ENCODE measurements around the gene CACNA1C. TPM values are rescaled to one million over a fixed set of nuclear protein-coding genes. Genes with fewer than 3 reads are reported as not detected.

Gene CACNA1C
- total and polyA plus RNA-seq, 2 donors (not counting 1 experiment from before 2014, with no cell fraction given): 0.01 to 0.02 TPM

GRCh38 chr12:2390133-2390532 lies 337.3 kb downstream of the CACNA1C start:
- Mint-ChIP-seq H3K4me1 (no peaks in the 10 kb centered on the region), H3K4me3 (no peak overlapping the region), H3K27me3 (peaks cover 3% of the 10 kb centered on the region), H3K9me3 (ENCODE audit: insufficient read depth) (no peaks in the 10 kb centered on the region), H3K27ac (no peak overlapping the region)
- H3K4me2 ChIP-seq (replicated peaks; ENCODE audit: low read depth, low read length, poor library complexity, severe bottlenecking): no peak overlapping the region
- POLR2A ChIA-PET: no interaction called here
- DNase-seq: no peak
- no peak for ATAC-seq (ENCODE audit: low read depth)
- H3K9me3 ChIP-seq (ENCODE audit: control extremely low read depth in 1 of 3, control insufficient read depth in 2 of 3, insufficient read depth in 1 of 3, low read length in 2 of 3): no peaks in the 10 kb centered on the region
- H3K4me1 ChIP-seq (ENCODE audit: control insufficient read depth in 2 of 2, insufficient read depth in 2 of 2, low read length in 2 of 2): no peaks in the 10 kb centered on the region
- no peak for TF ChIP-seq CTCF (IDR thresholded peaks at IDR 0.05)
- no peak for TF ChIP-seq EZH2 (IDR thresholded peaks at IDR 0.05; ENCODE audit: borderline replicate concordance, insufficient read depth, low read depth, low read length, poor library complexity, severe bottlenecking)
- H2AFZ ChIP-seq (ENCODE audit: insufficient read depth, low read depth, low read length, poor library complexity, severe bottlenecking): no peak overlapping the region
- H3K36me3 ChIP-seq (replicated peaks in 1 of 2; ENCODE audit: control extremely low read depth in 1 of 2, control insufficient read depth in 1 of 2, extremely low read depth in 1 of 2, insufficient read depth in 2 of 2, low read length in 1 of 2): no peaks in the 10 kb centered on the region
- no peaks in the 10 kb centered on the region for H3K27me3 ChIP-seq (replicated peaks in 1 of 4; ENCODE audit: control extremely low read depth in 1 of 4, control insufficient read depth in 3 of 4, insufficient read depth in 4 of 4, low read length in 3 of 4)
- no peak overlapping the region for H3K4me3 ChIP-seq (ENCODE audit: control extremely low read depth in 1 of 5, extremely low read depth in 1 of 5, insufficient read depth in 1 of 5, low read depth in 2 of 5, low read length in 4 of 5)
- H3K27ac ChIP-seq (ENCODE audit: low read length in 2 of 2): no peak overlapping the region
- intact Hi-C loops (cut with micrococcal nuclease): no loop called here
- WGBS (ENCODE audit: insufficient coverage): 94% methylated on average over 2 of the region's 4 CpGs
- H4K20me1 ChIP-seq (ENCODE audit: control insufficient read depth, insufficient read depth, low read length, poor library complexity, severe bottlenecking): no peaks in the 10 kb centered on the region
- CTCF ChIA-PET: no interaction called here
- H3K9ac ChIP-seq (ENCODE audit: low read length): no peak overlapping the region
- H3K79me2 ChIP-seq (ENCODE audit: control insufficient read depth, insufficient read depth, low read length): no peaks in the 10 kb centered on the region

GRCh38 chr12:2390850-2391390 lies 338.1 kb downstream of the CACNA1C start:
- intact Hi-C loops (cut with micrococcal nuclease): no loop called here
- Mint-ChIP-seq H3K9me3 (ENCODE audit: insufficient read depth) (no peaks in the 10 kb centered on the region), H3K27me3 (no peaks in the 10 kb centered on the region), H3K27ac (no peak overlapping the region), H3K4me3 (no peak overlapping the region), H3K4me1 (no peaks in the 10 kb centered on the region)
- ChIA-PET CTCF (no interaction called here), POLR2A (no interaction called here)
- TF ChIP-seq EZH2 (IDR thresholded peaks at IDR 0.05; ENCODE audit: borderline replicate concordance, insufficient read depth, low read depth, low read length, poor library complexity, severe bottlenecking) (no peak), CTCF (IDR thresholded peaks at IDR 0.05) (no peak)
- H3K9ac ChIP-seq (ENCODE audit: low read length): no peak overlapping the region
- 87% methylated on average over 10 of the region's 10 CpGs for WGBS (ENCODE audit: insufficient coverage)
- H3K9me3 ChIP-seq (ENCODE audit: control extremely low read depth in 1 of 3, control insufficient read depth in 2 of 3, insufficient read depth in 1 of 3, low read length in 2 of 3): no peaks in the 10 kb centered on the region
- no peak overlapping the region for H3K4me2 ChIP-seq (replicated peaks; ENCODE audit: low read depth, low read length, poor library complexity, severe bottlenecking)
- H3K27me3 ChIP-seq (replicated peaks in 1 of 4; ENCODE audit: control extremely low read depth in 1 of 4, control insufficient read depth in 3 of 4, insufficient read depth in 4 of 4, low read length in 3 of 4): no peaks in the 10 kb centered on the region
- H2AFZ ChIP-seq (ENCODE audit: insufficient read depth, low read depth, low read length, poor library complexity, severe bottlenecking): no peak overlapping the region
- no peak overlapping the region for H3K4me3 ChIP-seq (ENCODE audit: control extremely low read depth in 1 of 5, extremely low read depth in 1 of 5, insufficient read depth in 1 of 5, low read depth in 2 of 5, low read length in 4 of 5)
- no peaks in the 10 kb centered on the region for H3K36me3 ChIP-seq (replicated peaks in 1 of 2; ENCODE audit: control extremely low read depth in 1 of 2, control insufficient read depth in 1 of 2, extremely low read depth in 1 of 2, insufficient read depth in 2 of 2, low read length in 1 of 2)
- H3K79me2 ChIP-seq (ENCODE audit: control insufficient read depth, insufficient read depth, low read length): no peaks in the 10 kb centered on the region
- DNase-seq: no peak
- no peak overlapping the region for H3K27ac ChIP-seq (ENCODE audit: low read length in 2 of 2)
- H3K4me1 ChIP-seq (ENCODE audit: control insufficient read depth in 2 of 2, insufficient read depth in 2 of 2, low read length in 2 of 2): no peaks in the 10 kb centered on the region
- ATAC-seq (ENCODE audit: low read depth): no peak
- H4K20me1 ChIP-seq (ENCODE audit: control insufficient read depth, insufficient read depth, low read length, poor library complexity, severe bottlenecking): no peaks in the 10 kb centered on the region

All from B cell (primary cell).